ENCODE results near the gene LRRC74A.

LRRC74A gene

GRCh38 chr14:76876076-76876475 lies 49.9 kb downstream of the LRRC74A start:
- peak; percentile 76 for DNase-seq (ENCODE audit: low spot score)
- TF ChIP-seq CTCF (IDR thresholded peaks at IDR 0.05; ENCODE audit: extremely low read depth, missing control alignments): peak; percentile 91

GRCh38 chr14:76877871-76878270 lies 51.7 kb downstream of the LRRC74A start:
- TF ChIP-seq CTCF (IDR thresholded peaks at IDR 0.05; ENCODE audit: extremely low read depth, missing control alignments): no peak
- DNase-seq (ENCODE audit: low spot score): no peak

GRCh38 chr14:76880449-76880848 lies 54.2 kb downstream of the LRRC74A start:
- TF ChIP-seq CTCF (IDR thresholded peaks at IDR 0.05; ENCODE audit: extremely low read depth, missing control alignments): no peak
- no peak for DNase-seq (ENCODE audit: low spot score)

GRCh38 chr14:76881348-76881747 lies 55.1 kb downstream of the LRRC74A start:
- no peak for DNase-seq (ENCODE audit: low spot score)
- TF ChIP-seq CTCF (IDR thresholded peaks at IDR 0.05; ENCODE audit: extremely low read depth, missing control alignments): no peak

- TF ChIP-seq CTCF (IDR thresholded peaks at IDR 0.05; ENCODE audit: extremely low read depth, missing control alignments): no peak
- no peak for DNase-seq (ENCODE audit: low spot score)
Observed at GRCh38 chr14:76882651-76883050, 56.4 kb downstream of the LRRC74A start.

GRCh38 chr14:76883447-76883846 lies 57.2 kb downstream of the LRRC74A start:
- no peak for TF ChIP-seq CTCF (IDR thresholded peaks at IDR 0.05; ENCODE audit: extremely low read depth, missing control alignments)
- DNase-seq (ENCODE audit: low spot score): no peak

- DNase-seq (ENCODE audit: low spot score): no peak
- TF ChIP-seq CTCF (IDR thresholded peaks at IDR 0.05; ENCODE audit: extremely low read depth, missing control alignments): no peak
Observed at GRCh38 chr14:76884394-76884793, 58.2 kb downstream of the LRRC74A start.
